ENCODE measurements around the gene CEPT1.

Gene CEPT1

GRCh38 chr1:111234258-111234657 lies 94.2 kb downstream of the CEPT1 start:
- no peak for DNase-seq

All from CD4-positive, alpha-beta T cell treated with Interferon alpha-2 for 1 hour (primary cell).